ENCODE data around the gene SLITRK5. TPM values are rescaled to one million over a fixed set of nuclear protein-coding genes. Genes with fewer than 3 reads are reported as not detected.

Gene SLITRK5
- total RNA-seq, 1 experiment from 2014 or later: 0.09 TPM

DNA sequence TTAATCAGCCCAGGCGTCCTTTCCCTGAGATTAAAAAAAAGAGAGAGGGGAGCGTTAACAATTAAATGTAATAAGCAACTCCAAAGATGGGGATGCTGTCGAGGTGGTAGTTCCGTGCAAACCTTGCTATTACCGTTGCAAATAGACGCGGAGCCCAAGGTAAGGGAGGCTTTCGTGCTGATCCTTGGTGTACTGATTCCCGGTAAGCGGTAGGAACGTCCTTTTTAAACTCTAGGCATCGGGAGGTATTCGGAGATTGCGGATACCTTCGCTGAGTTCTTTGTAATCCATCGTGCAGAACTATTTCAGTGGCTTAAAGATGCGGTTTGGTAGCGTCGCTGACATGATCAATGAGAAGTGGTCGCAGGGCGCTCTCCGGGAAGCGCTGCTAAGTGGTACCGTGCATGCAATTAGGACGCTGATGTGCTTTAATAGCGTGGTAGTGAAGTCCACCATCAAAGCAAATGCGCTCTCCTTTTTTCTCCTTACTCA is 3.1 kb downstream of the SLITRK5 start:
- Mint-ChIP-seq H3K27me3 (ENCODE audit: low read depth) (peaks cover 86% of the 10 kb centered on the region), H3K36me3 (ENCODE audit: insufficient read depth in 1 of 3, low read depth in 3 of 3) (peaks cover 0 to 17% (median 0%) of the 10 kb centered on the region in 3 experiments; a peak in 3 of 7 replicates), H3K27ac (no peak overlapping the region), H3K4me1 (peaks cover 36 to 55% of the 10 kb centered on the region in 2 experiments), H3K4me3 (peak overlapping the region in 1 of 2 experiments; percentile 99; a peak in 3 of 5 replicates), H3K9me3 (peaks cover 4 to 5% of the 10 kb centered on the region in 2 experiments; a peak in 4 of 5 replicates)
- Histone ChIP-seq H3T11ph (ENCODE audit: low read length) (no peak overlapping the region), H3K23me2 (ENCODE audit: insufficient read length, low read depth, low read length, poor library complexity, severe bottlenecking) (peaks cover 44% of the 10 kb centered on the region), H3K27ac (ENCODE audit: insufficient read length, low read depth, low read length) (no peak overlapping the region), H2BK120ac (ENCODE audit: low read depth, low read length, poor library complexity, severe bottlenecking) (no peak overlapping the region), H2BK20ac (ENCODE audit: low read depth, low read length, poor library complexity, severe bottlenecking) (no peak overlapping the region), H2AFZ (ENCODE audit: low read length) (no peak overlapping the region), H3K27me3 (ENCODE audit: insufficient read depth, low read length) (peaks cover 49% of the 10 kb centered on the region), H3K9me3 (ENCODE audit: control insufficient read depth, low read depth, low read length) (no peaks in the 10 kb centered on the region), H3K4ac (ENCODE audit: low read depth, low read length) (no peak overlapping the region), H3K14ac (ENCODE audit: insufficient read depth, low read length) (no peak overlapping the region), H4K20me1 (ENCODE audit: control insufficient read depth, insufficient read depth, insufficient read length) (no peaks in the 10 kb centered on the region), H3K79me1 (ENCODE audit: insufficient read depth, low read depth, low read length, poor library complexity, severe bottlenecking) (no peaks in the 10 kb centered on the region), H3K4me1 (ENCODE audit: insufficient read depth, low read length) (peaks cover 6% of the 10 kb centered on the region), H3K18ac (ENCODE audit: insufficient read length, low read depth, low read length) (no peak overlapping the region), H4K91ac (ENCODE audit: insufficient read length, low read depth, low read length) (no peak overlapping the region), H2BK5ac (ENCODE audit: insufficient read length, low read length) (no peak overlapping the region), H4K5ac (ENCODE audit: insufficient read length, low read depth, low read length) (no peak overlapping the region), H3K56ac (ENCODE audit: insufficient read length, low read depth, low read length) (no peak overlapping the region), H3K23ac (ENCODE audit: insufficient read length, low read depth, low read length) (no peak overlapping the region), H2BK15ac (ENCODE audit: low read depth, low read length) (no peak overlapping the region), H4K8ac (replicated peaks; ENCODE audit: insufficient read length, low read depth, low read length) (no peak overlapping the region), H3K79me2 (ENCODE audit: insufficient read depth, low read length) (no peaks in the 10 kb centered on the region), H3K4me2 (ENCODE audit: insufficient read depth, insufficient read length, low read length) (peak overlapping the region; percentile 93), H3K9ac (ENCODE audit: extremely low read depth, insufficient read length, low read length) (no peak overlapping the region), H2AK5ac (ENCODE audit: insufficient read length, low read length) (no peak overlapping the region), H2BK12ac (ENCODE audit: insufficient read length, low read depth, low read length) (no peak overlapping the region)
- TF ChIP-seq, protein P1, sequence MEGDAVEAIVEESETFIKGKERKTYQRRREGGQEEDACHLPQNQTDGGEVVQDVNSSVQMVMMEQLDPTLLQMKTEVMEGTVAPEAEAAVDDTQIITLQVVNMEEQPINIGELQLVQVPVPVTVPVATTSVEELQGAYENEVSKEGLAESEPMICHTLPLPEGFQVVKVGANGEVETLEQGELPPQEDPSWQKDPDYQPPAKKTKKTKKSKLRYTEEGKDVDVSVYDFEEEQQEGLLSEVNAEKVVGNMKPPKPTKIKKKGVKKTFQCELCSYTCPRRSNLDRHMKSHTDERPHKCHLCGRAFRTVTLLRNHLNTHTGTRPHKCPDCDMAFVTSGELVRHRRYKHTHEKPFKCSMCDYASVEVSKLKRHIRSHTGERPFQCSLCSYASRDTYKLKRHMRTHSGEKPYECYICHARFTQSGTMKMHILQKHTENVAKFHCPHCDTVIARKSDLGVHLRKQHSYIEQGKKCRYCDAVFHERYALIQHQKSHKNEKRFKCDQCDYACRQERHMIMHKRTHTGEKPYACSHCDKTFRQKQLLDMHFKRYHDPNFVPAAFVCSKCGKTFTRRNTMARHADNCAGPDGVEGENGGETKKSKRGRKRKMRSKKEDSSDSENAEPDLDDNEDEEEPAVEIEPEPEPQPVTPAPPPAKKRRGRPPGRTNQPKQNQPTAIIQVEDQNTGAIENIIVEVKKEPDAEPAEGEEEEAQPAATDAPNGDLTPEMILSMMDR (conservative IDR thresholded peaks at IDR 0.05): no peak
- no CpG with 5 or more reads among the region's 27 CpGs for WGBS (ENCODE audit: extremely low coverage, insufficient read length, low lambda C conversion rate)
- peak; percentile 36 for DNase-seq

Data from H9 (cell line).